ENCODE measurements around the gene GALNT9.

DNA sequence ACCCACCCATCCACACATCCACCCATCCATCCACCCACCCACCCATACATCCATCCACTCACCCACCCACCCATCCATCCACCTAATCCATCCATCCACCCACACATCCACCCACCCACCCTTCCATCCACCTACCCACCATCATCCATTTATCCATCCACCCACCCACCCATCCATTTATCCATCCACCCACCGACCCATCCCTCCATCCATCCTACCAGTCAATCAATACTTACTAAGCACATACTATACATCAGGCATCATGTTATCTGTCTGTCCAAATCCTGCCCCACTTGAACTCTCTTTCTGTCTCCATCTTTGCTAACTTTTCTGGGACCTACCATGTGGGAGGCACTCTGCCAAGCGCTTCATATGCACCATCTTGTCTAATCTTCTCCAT is 15.4 kb downstream of the GALNT9 start:
- TF ChIP-seq, protein P1, sequence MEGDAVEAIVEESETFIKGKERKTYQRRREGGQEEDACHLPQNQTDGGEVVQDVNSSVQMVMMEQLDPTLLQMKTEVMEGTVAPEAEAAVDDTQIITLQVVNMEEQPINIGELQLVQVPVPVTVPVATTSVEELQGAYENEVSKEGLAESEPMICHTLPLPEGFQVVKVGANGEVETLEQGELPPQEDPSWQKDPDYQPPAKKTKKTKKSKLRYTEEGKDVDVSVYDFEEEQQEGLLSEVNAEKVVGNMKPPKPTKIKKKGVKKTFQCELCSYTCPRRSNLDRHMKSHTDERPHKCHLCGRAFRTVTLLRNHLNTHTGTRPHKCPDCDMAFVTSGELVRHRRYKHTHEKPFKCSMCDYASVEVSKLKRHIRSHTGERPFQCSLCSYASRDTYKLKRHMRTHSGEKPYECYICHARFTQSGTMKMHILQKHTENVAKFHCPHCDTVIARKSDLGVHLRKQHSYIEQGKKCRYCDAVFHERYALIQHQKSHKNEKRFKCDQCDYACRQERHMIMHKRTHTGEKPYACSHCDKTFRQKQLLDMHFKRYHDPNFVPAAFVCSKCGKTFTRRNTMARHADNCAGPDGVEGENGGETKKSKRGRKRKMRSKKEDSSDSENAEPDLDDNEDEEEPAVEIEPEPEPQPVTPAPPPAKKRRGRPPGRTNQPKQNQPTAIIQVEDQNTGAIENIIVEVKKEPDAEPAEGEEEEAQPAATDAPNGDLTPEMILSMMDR (conservative IDR thresholded peaks at IDR 0.05; ENCODE audit: low read depth, low read length): no peak
- TF ChIP-seq EZH2 (IDR thresholded peaks at IDR 0.05; ENCODE audit: low read length, unreplicated experiment): no peak
